HG03159 (cell line): ENCODE results near the gene PLD4.
A peak's percentile ranks its signal among the peaks of the same experiment; 100 is the strongest.

Source experiments
- ATAC-seq: cut with Tn5 transposase; IDR thresholded peaks from one replicate; pipeline ENCODE4 v1.9.1; 2021; ENCODE audit warnings: mild to moderate bottlenecking, moderate library complexity; ENCODE audit not compliant: unreplicated experiment

PLD4 gene

GRCh38 chr14:104927432-104927816, 2.7 kb downstream of the PLD4 start:
- no peak for ATAC-seq

- no peak for ATAC-seq
Measured at GRCh38 chr14:104927901-104928300, 3.2 kb downstream of the PLD4 start.

GRCh38 chr14:104928391-104929133, 3.9 kb downstream of the PLD4 start:
- ATAC-seq: no peak

GRCh38 chr14:104929268-104930230, 4.9 kb downstream of the PLD4 start:
- no peak for ATAC-seq

- ATAC-seq: no peak
Measured at GRCh38 chr14:104930526-104931303, 6.0 kb downstream of the PLD4 start.

- ATAC-seq: no peak
Measured at GRCh38 chr14:104931304-104931770, 6.7 kb downstream of the PLD4 start.

- ATAC-seq: no peak
Measured at GRCh38 chr14:104931771-104932675, 7.3 kb downstream of the PLD4 start.

GRCh38 chr14:104932676-104933631, 8.3 kb downstream of the PLD4 start:
- ATAC-seq: peak; percentile 72

GRCh38 chr14:104933746-104934733, 9.4 kb downstream of the PLD4 start:
- no peak for ATAC-seq

GRCh38 chr14:104935026-104935650, 10.5 kb downstream of the PLD4 start:
- ATAC-seq: no peak

GRCh38 chr14:104935955-104936354, 11.3 kb downstream of the PLD4 start:
- ATAC-seq: no peak

GRCh38 chr14:104936361-104937155, 11.9 kb downstream of the PLD4 start:
- ATAC-seq: no peak

- no peak for ATAC-seq
Measured at GRCh38 chr14:104937161-104937560, 12.5 kb downstream of the PLD4 start.

- no peak for ATAC-seq
Measured at GRCh38 chr14:104937694-104938365, 13.2 kb downstream of the PLD4 start.

- no peak for ATAC-seq
Measured at GRCh38 chr14:104938436-104938835, 13.8 kb downstream of the PLD4 start.

GRCh38 chr14:104938960-104939359, 14.3 kb downstream of the PLD4 start:
- ATAC-seq: no peak
